Fibroblast of peridontal ligament (primary cell): Measurements from ENCODE around the gene SIAH3.
"Not testable (repeated sequence)": the region's sequence is repeated elsewhere in the genome, so short reads cannot be mapped to it uniquely, and the experiment has no call there.

ENCODE experiments used
- DNase-seq: peaks from one replicate; pipeline ENCODE4 v3.0.0-alpha.2; 2010; ENCODE audit errors: extremely low read depth

Gene SIAH3

GRCh38 chr13:45783346-45784043, 68.1 kb downstream of the SIAH3 start:
- no peak for DNase-seq

- no peak for DNase-seq
Observed at GRCh38 chr13:45782327-45783045, 69.1 kb downstream of the SIAH3 start.

- DNase-seq = no peak
Observed at GRCh38 chr13:45781553-45782326, 69.8 kb downstream of the SIAH3 start.

- DNase-seq = no peak
Observed at GRCh38 chr13:45779901-45780300, 71.7 kb downstream of the SIAH3 start.

- DNase-seq = no peak
Observed at GRCh38 chr13:45778882-45779281, 72.7 kb downstream of the SIAH3 start.

GRCh38 chr13:45776748-45777147, 74.8 kb downstream of the SIAH3 start:
- no peak for DNase-seq

GRCh38 chr13:45775401-45775963, 76.1 kb downstream of the SIAH3 start:
- DNase-seq = no peak

- no peak for DNase-seq
Observed at GRCh38 chr13:45773944-45774343, 77.6 kb downstream of the SIAH3 start.

GRCh38 chr13:45773236-45773635, 78.3 kb downstream of the SIAH3 start:
- DNase-seq = peak; percentile 59

- no peak for DNase-seq
Observed at GRCh38 chr13:45770886-45771285, 80.7 kb downstream of the SIAH3 start.

- DNase-seq = no peak
Observed at GRCh38 chr13:45768656-45769479, 82.7 kb downstream of the SIAH3 start.

GRCh38 chr13:45765464-45765863, 86.1 kb downstream of the SIAH3 start:
- DNase-seq = no peak

- no peak for DNase-seq
Observed at GRCh38 chr13:45763419-45763818, 88.1 kb downstream of the SIAH3 start.

- DNase-seq = not testable (repeated sequence)
Observed at GRCh38 chr13:45757589-45757988, 94.0 kb downstream of the SIAH3 start.

GRCh38 chr13:45756498-45756897, 95.1 kb downstream of the SIAH3 start:
- DNase-seq = not testable (repeated sequence)

- no peak for DNase-seq
Observed at GRCh38 chr13:45752510-45752909, 99.0 kb downstream of the SIAH3 start.

- no peak for DNase-seq
Observed at GRCh38 chr13:45751885-45752284, 99.7 kb downstream of the SIAH3 start.

GRCh38 chr13:45750566-45750965, 101.0 kb downstream of the SIAH3 start:
- no peak for DNase-seq

GRCh38 chr13:45748941-45749759, 102.4 kb downstream of the SIAH3 start:
- DNase-seq = no peak

GRCh38 chr13:45747071-45747470, 104.5 kb downstream of the SIAH3 start:
- no peak for DNase-seq

- DNase-seq = no peak
Observed at GRCh38 chr13:45744979-45745378, 106.6 kb downstream of the SIAH3 start.
